GM12878 (cell line): ENCODE results near the gene VSX1. TPM values are rescaled to one million over a fixed set of nuclear protein-coding genes. Genes with fewer than 3 reads are reported as not detected.
A peak's percentile ranks its signal among the peaks of the same experiment; 100 is the strongest.

Experiments used
- ATAC-seq: fragments of 200-7000 bp; cut with Tn5 transposase; 3 replicates; pipeline ENCODE4 v1.9.1; 2020; ENCODE audit warnings: mild to moderate bottlenecking, moderate library complexity
- BruUV-seq: library from RNA; stranded (reverse); fragments of 400-500 nt; replicated peaks from 2 replicates; lab custom pipeline; 2021; lab: Mats Ljungman, UMichigan
- CTCF ChIA-PET: fragments of 300-600 bp; sonication (Branson Sonifier 250); formaldehyde crosslinking; extraction: SDS; loops from one replicate; lab custom pipeline; 2021; ENCODE audit warnings: inconsistent platforms; lab: Yijun Ruan, JAX
- POLR2A ChIA-PET: fragments of 350-600 bp; formaldehyde crosslinking; extraction: SDS; loops from one replicate; lab custom pipeline; 2021; ENCODE audit warnings: inconsistent platforms; lab: Charles Lee
- RAD21 ChIA-PET: fragments of 300-600 bp; sonication (Branson Sonifier 250); formaldehyde crosslinking; loops from one replicate; lab custom pipeline; 2023; ENCODE audit warnings: antibody characterized with exemption; ENCODE audit not compliant: unreplicated experiment; lab: Charles Lee
- SMC1A ChIA-PET: fragments of 300-600 bp; sonication (Branson Sonifier 250); formaldehyde crosslinking; loops from one replicate; lab custom pipeline; 2023; ENCODE audit not compliant: unreplicated experiment, uncharacterized antibody; lab: Charles Lee
- DNase-seq: peaks from one replicate; pipeline ENCODE4 v3.0.0-alpha.2; 2011; ENCODE audit warnings: low read depth, low spot score
- FAIRE-seq: peaks from 3 replicates; lab custom pipeline; 2011; peaks lifted over from hg19 to GRCh38; lab: Jason Lieb, UNC
- H2AFZ ChIP-seq: 2 replicates; pipeline ENCODE4 v1.6.0; 2011; ENCODE audit warnings: low read depth, low read length, control low read depth; ENCODE audit not compliant: control insufficient read depth
- H3K27ac ChIP-seq: 2 replicates; pipeline ENCODE4 v1.5.1; 2011; ENCODE audit warnings: control low read depth; ENCODE audit not compliant: control insufficient read depth, insufficient read depth
- H3K27me3 ChIP-seq, 2 experiments: replicated peaks in 1 of 2; 2 replicates each; pipeline versions ENCODE4 v1.6.0 to v1.6.1; 2011; ENCODE audit warnings: low read length in 1 of 2; ENCODE audit not compliant: control insufficient read depth in 2 of 2, insufficient read depth in 2 of 2
- H3K36me3 ChIP-seq, 2 experiments: 2 replicates each; pipeline ENCODE4 v1.5.1; 2011; ENCODE audit warnings: low read length in 1 of 2; ENCODE audit not compliant: control insufficient read depth in 2 of 2, insufficient read depth in 2 of 2
- H3K4me1 ChIP-seq: 2 replicates; pipeline ENCODE4 v1.6.1; 2011; ENCODE audit warnings: mild to moderate bottlenecking, low read length, moderate library complexity, mixed read lengths; ENCODE audit not compliant: control insufficient read depth, insufficient read depth
- H3K4me2 ChIP-seq: 2 replicates; pipeline ENCODE4 v1.6.0; 2011; ENCODE audit warnings: control low read depth; ENCODE audit not compliant: control insufficient read depth, insufficient read depth
- H3K4me3 ChIP-seq: fragments of 200-600 bp; sonication (generic); 2 replicates; pipeline ENCODE4 v1.5.1; 2016
- H3K79me2 ChIP-seq: 2 replicates; pipeline ENCODE4 v1.6.0; 2011; ENCODE audit warnings: low read length; ENCODE audit not compliant: control insufficient read depth, insufficient read depth
- H3K9ac ChIP-seq: 2 replicates; pipeline ENCODE4 v1.8.0; 2011; ENCODE audit warnings: low read length, control low read depth, mixed read lengths; ENCODE audit not compliant: control insufficient read depth, insufficient read depth
- H3K9me3 ChIP-seq: replicated peaks from 3 replicates; pipeline ENCODE4 v1.5.1; 2011; ENCODE audit warnings: mild to moderate bottlenecking, low read length; ENCODE audit not compliant: control insufficient read depth, insufficient read depth
- H4K20me1 ChIP-seq: 2 replicates; pipeline ENCODE4 v1.6.0; 2011; ENCODE audit not compliant: control insufficient read depth, insufficient read depth
- FOS ChIP-seq: IDR thresholded peaks from 3 replicates; pipeline ENCODE4 v1.6.1; 2011; ENCODE audit warnings: borderline replicate concordance; ENCODE audit not compliant: insufficient read length; ENCODE audit errors: extremely low read depth
- HCFC1 ChIP-seq: fragments of 150-350 bp; IDR thresholded peaks from 2 replicates; pipeline ENCODE4 v1.6.1; 2014; ENCODE audit warnings: low read length
- HDAC2 ChIP-seq: fragments of 200-600 bp; sonication (generic); IDR thresholded peaks from 2 replicates; pipeline ENCODE4 v1.6.1; 2017
- NR2C2 ChIP-seq: IDR thresholded peaks from 2 replicates; pipeline ENCODE4 v1.6.1; 2011; ENCODE audit warnings: borderline replicate concordance, low read depth; ENCODE audit not compliant: control insufficient read depth, insufficient read length
- POLR2AphosphoS5 ChIP-seq: IDR thresholded peaks from 2 replicates; pipeline ENCODE4 v1.6.1; 2011; ENCODE audit warnings: mild to moderate bottlenecking, low read length, inconsistent platforms
- SKIL ChIP-seq: fragments of 450-650 bp; IDR thresholded peaks from 2 replicates; pipeline ENCODE4 v1.6.1; 2017; ENCODE audit warnings: mild to moderate bottlenecking, low read depth, inconsistent platforms; ENCODE audit not compliant: poor library complexity, severe bottlenecking
- SMAD5 ChIP-seq: IDR thresholded peaks from 2 replicates; pipeline ENCODE4 v1.6.1; 2016; ENCODE audit warnings: antibody characterized with exemption, low read depth
- TAF1 ChIP-seq: IDR thresholded peaks from 2 replicates; pipeline ENCODE4 v1.6.1; 2011; ENCODE audit warnings: mild to moderate bottlenecking, low read depth, low read length, borderline replicate concordance
- USF1 ChIP-seq: IDR thresholded peaks from 2 replicates; pipeline ENCODE4 v1.6.1; 2011; ENCODE audit warnings: borderline replicate concordance, low read depth, mild to moderate bottlenecking, moderate library complexity, mixed read lengths, low read length; ENCODE audit not compliant: insufficient read depth; ENCODE audit errors: extremely low read length
- WRNIP1 ChIP-seq: IDR thresholded peaks from 2 replicates; pipeline ENCODE4 v1.6.1; 2011; ENCODE audit warnings: low read depth, low read length, improper control_type of control experiment, borderline replicate concordance
- YY1 ChIP-seq: IDR thresholded peaks from 2 replicates; pipeline ENCODE4 v1.6.1; 2011; ENCODE audit warnings: low read depth, mild to moderate bottlenecking, low read length
- WGBS: methylation state at CpG from one replicate; pipeline ENCODE4 v1.1.6; 2016; ENCODE audit warnings: low lambda C conversion rate; ENCODE audit not compliant: insufficient replicate concordance, insufficient coverage; ENCODE audit errors: missing lambda C conversion rate; 5-methylcytosine and 5-hydroxymethylcytosine counted together
- in situ Hi-C: fragments of 300-500 bp; cut with MboI; formaldehyde crosslinking; loops from 9 replicates; pipeline ENCODE4 v1.14.3; 2018; ENCODE audit warnings: mixed read lengths
- intact Hi-C: fragments of 100-400 bp; cut with micrococcal nuclease; formaldehyde crosslinking; loops from one replicate; pipeline ENCODE4 v1.14.2; 2022; ENCODE audit not compliant: unreplicated experiment
- polyA plus RNA-seq, 11 experiments: library from polyadenylated mRNA; depleted of rRNA in 4 of 11; unstranded in 6 of 11; stranded (reverse) in 5 of 11; fragments of >200 nt; fragmentation: Nextera tagmentation in 4 of 11; fragmentation: Illumina TruSeq in 1 of 11; extraction: Ambion mirVana in 4 of 11; extraction: Trizol in 1 of 11; gene quantifications; 1 replicate in 1 of 11; 2 replicates in 10 of 11; pipeline versions ENCODE4 v1.2.1 to v1.2.3, GENCODE V29; 2011 to 2016; ENCODE audit warnings: inconsistent platforms in 2 of 11, missing spikeins in 2 of 11, low read depth in 1 of 11
- total RNA-seq, 4 experiments: library from RNA; depleted of rRNA in 3 of 4; stranded (reverse); fragments of >200 nt in 3 of 4; fragmentation: Illumina TruSeq in 1 of 4; extraction: Trizol in 1 of 4; gene quantifications; 2 replicates each; pipeline versions ENCODE4 v1.2.1 to v1.2.3, GENCODE V29; 2013 to 2021

VSX1 gene
- total and polyA plus RNA-seq, 10 of the 15 experiments (the other 5 are each of a cell fraction or from before 2014, with no cell fraction given) = 0.05 TPM; not detected in 9

DNA sequence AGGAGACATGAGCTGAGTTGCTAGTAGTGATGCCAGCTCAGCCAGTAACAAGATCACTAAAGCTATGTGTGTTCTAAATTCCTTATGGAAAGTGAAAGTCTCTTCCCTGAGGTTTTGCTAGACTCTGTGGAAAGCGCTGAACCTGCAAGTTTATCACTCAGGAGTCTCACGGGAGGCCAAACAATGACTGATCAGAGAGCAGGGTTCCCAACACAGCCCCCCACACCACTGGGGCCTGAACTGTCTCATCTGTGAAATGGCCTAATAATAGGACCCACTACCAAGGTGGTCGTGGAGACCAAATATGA lies 43.9 kb downstream of the VSX1 start:
- Histone ChIP-seq H3K9me3 (no peaks in the 10 kb centered on the region), H3K4me1 (peaks cover 36% of the 10 kb centered on the region), H3K9ac (no peak overlapping the region), H2AFZ (no peak overlapping the region), H3K27ac (no peak overlapping the region), H3K36me3 (no peaks in the 10 kb centered on the region; a peak in 1 of 4 replicates), H3K27me3 (no peaks in the 10 kb centered on the region), H3K4me2 (peak overlapping the region; percentile 50), H4K20me1 (no peaks in the 10 kb centered on the region), H3K79me2 (peaks cover 2% of the 10 kb centered on the region), H3K4me3 (no peak overlapping the region)
- POLR2A ChIA-PET = no interaction called here
- FAIRE-seq = no peak
- no TSS peak for BruUV-seq
- DNase-seq = no peak
- ATAC-seq = no peak
- intact Hi-C loops = no loop called here
- WGBS = 39% methylated on average over 3 of the region's 3 CpGs
- in situ Hi-C loops = no loop called here
- RAD21 ChIA-PET = interaction anchor here (1.0 kb wide), 1 partner anchor 20 kb away, joined by 3 read pairs; the partner anchor contains the start of gene ACSS1
- CTCF ChIA-PET = interaction anchor here (0.5 to 0.9 kb wide), 3 partner anchors 27 to 699 kb away, joined by 3 read pairs; no protein-coding TSS in a partner anchor
- no peak for TF ChIP-seq POLR2AphosphoS5
- no peak for TF ChIP-seq SMAD5
- TF ChIP-seq TAF1 = no peak
- TF ChIP-seq YY1 = no peak
- TF ChIP-seq FOS = no peak
- TF ChIP-seq SKIL = no peak
- no peak for TF ChIP-seq NR2C2
- no peak for TF ChIP-seq HDAC2
- TF ChIP-seq USF1 = no peak
- no peak for TF ChIP-seq HCFC1
- no peak for TF ChIP-seq WRNIP1
- SMC1A ChIA-PET = interaction anchor here (1.1 kb wide), 1 partner anchor 26 kb away, joined by 3 read pairs; no protein-coding TSS in a partner anchor
